Suprapubic skin (tissue), 3 donors: ENCODE results near the gene SLA2.

ENCODE experiments used
- CTCF ChIP-seq, 2 donors: fragments of 200-600 bp in 1 of 2; fragments of 450-650 bp in 1 of 2; sonication (generic) in 1 of 2; IDR thresholded peaks; one replicate each; pipeline ENCODE4 v1.5.1; 2016 to 2019; ENCODE audit warnings: antibody characterized with exemption in 2 of 2, mild to moderate bottlenecking in 1 of 2, moderate library complexity in 1 of 2
- EP300 ChIP-seq: sonication (generic); formaldehyde crosslinking; IDR thresholded peaks from one replicate; pipeline ENCODE4 v1.6.1; 2017; ENCODE audit warnings: antibody characterized with exemption

DNA sequence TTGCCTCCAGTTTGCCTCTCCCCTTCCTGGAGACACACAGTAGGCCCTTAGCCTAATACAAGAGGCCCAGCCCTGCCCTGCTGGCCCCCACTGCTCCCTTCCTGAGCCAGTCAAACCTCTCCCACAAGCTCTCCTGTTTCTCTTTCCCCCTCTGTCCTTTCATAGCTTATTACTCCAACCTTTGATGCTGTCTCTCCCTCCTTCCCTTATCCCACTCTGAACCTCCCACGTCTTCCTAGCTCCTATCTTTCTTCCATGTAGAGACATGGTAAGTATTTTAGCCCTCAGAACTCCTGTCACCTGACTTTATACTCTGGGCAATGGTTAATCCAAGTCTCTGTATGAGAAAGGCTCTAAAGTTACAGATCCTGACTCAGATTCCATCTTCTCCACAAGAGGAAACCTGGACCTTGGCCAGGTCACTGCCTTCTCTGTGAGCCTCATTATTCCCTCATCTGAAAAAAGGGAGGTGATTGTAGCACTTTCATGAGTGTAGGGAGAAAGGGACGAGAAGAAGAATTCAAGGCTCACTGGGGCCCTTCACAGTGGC is 65.9 kb downstream of the SLA2 start:
- TF ChIP-seq CTCF (IDR thresholded peaks at IDR 0.05) (no peak), EP300 (no peak)
